Measurements from ENCODE around the gene POLDIP3. TPM values are rescaled to one million over a fixed set of nuclear protein-coding genes. Genes with fewer than 3 reads are reported as not detected.
"Not testable (repeated sequence)": the region's sequence is repeated elsewhere in the genome, so short reads cannot be mapped to it uniquely, and the experiment has no call there.

Gene POLDIP3
- total RNA-seq, 1 donor from 2014 or later, result 66.9 TPM

DNA sequence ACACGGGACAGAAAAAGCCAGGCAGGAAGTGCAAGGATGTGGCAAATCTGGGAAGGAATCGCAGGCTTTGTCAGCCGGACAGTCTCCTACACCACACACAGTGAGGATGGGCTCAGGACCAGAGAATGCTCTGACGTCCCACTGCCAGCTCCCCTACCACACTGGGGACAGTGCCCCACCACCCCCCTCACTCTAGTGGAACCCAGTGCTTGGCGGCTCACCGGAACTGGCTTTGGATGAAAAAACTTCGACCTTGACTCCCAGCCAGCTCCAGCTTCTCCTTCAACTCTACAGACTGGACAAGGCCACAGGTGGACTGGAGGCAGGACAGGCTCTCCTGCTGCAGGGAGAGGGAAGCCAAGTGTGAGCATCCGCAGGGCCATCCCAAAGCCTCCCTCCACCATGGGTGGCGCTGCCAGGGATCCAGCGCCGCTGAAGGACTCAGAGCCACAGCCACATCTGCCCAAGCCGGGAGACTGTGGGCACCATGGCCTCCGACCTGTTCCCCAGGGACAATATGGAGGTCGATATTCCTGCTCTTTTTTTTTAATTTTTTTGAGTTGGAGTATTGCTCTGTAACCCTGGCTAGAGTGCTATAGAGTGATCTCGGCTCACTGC, 37.0 kb downstream of the POLDIP3 start:
- Histone ChIP-seq H3K27ac (no peak overlapping the region), H3K4me1 (peaks cover 3% of the 10 kb centered on the region), H3K4me3 (no peak overlapping the region), H3K9me3 (no peaks in the 10 kb centered on the region), H3K27me3 (no peaks in the 10 kb centered on the region), H3K36me3 (peaks cover 33% of the 10 kb centered on the region)
- intact Hi-C loops (cut with DNase I), result no loop called here
- ATAC-seq (no peak), DNase-seq (no peak)
- TF ChIP-seq CTCF (IDR thresholded peaks at IDR 0.05), result no peak

- H3K4me3 ChIP-seq; H3K4me1 ChIP-seq; DNase-seq; H3K9me3 ChIP-seq; intact Hi-C loops (cut with DNase I); H3K27ac ChIP-seq; ATAC-seq; H3K27me3 ChIP-seq: not testable (repeated sequence)
- H3K36me3 ChIP-seq, result peaks cover 32% of the 10 kb centered on the region
Measured at GRCh38 chr22:42577141-42577540, 37.5 kb downstream of the POLDIP3 start.

DNA sequence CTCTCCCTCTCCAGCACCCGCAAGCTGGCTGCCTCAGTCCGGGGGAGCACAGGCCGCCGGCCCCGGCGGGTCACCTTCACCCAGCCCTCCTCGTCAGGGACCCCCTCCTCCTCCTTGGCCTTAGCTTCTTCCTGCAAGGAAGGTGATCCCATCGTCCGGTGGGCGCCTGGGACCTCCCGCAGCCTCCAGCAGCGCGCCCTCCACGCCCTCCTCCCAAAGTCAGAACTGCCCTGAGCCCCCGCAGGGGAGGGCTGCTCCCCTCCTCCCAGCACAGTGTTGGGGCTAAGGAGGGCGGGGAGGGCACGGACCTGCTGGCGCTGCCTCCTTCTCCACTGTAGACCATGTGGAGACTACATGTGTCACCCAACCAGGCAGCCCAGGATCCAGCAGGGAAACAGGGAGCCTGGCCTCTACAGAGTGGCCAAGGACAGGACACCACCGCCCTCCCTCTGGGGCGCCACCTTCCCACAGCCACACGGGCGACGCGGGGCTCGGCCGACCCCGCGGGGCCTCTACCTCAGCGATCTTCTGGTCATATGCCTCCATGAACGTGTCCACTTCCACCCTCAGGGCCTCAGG, 38.6 kb downstream of the POLDIP3 start:
- peak; percentile 13 for ATAC-seq
- intact Hi-C loops (cut with DNase I), result not testable (repeated sequence)
- H3K36me3 ChIP-seq, result peaks cover 32% of the 10 kb centered on the region

DNA sequence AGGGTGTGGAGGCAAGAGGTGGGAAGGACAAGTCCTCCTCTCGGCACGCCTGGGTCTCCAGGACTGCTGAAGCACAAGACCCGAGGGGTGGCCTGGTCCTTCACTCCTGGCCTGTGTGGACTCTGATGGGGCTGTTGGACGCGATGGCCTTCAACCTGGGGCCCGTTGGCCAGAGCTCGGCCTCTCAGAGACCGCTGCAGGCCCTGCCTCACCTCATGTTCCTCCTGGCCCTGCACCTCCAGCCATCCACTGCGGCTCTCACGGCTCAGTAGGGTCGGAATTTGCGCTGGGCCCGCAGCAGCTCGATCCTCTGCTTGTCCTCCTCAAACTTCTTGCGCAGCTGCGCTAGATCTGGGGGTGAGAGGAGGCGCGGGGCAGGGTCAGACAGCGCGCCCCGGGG, 40.2 kb downstream of the POLDIP3 start:
- H3K27me3 ChIP-seq; ATAC-seq; H3K27ac ChIP-seq; H3K4me1 ChIP-seq; H3K4me3 ChIP-seq; H3K9me3 ChIP-seq; intact Hi-C loops (cut with DNase I); DNase-seq: not testable (repeated sequence)
- H3K36me3 ChIP-seq, result peaks cover 27% of the 10 kb centered on the region

More for the DNA sequence above, 38.6 kb downstream of the POLDIP3 start:
- H3K27ac ChIP-seq, DNase-seq, H3K9me3 ChIP-seq, H3K4me1 ChIP-seq, H3K4me3 ChIP-seq, H3K27me3 ChIP-seq: not testable (repeated sequence)

GRCh38 chr22:42574046-42574445, 40.6 kb downstream of the POLDIP3 start:
- peaks cover 27% of the 10 kb centered on the region for H3K36me3 ChIP-seq

DNA sequence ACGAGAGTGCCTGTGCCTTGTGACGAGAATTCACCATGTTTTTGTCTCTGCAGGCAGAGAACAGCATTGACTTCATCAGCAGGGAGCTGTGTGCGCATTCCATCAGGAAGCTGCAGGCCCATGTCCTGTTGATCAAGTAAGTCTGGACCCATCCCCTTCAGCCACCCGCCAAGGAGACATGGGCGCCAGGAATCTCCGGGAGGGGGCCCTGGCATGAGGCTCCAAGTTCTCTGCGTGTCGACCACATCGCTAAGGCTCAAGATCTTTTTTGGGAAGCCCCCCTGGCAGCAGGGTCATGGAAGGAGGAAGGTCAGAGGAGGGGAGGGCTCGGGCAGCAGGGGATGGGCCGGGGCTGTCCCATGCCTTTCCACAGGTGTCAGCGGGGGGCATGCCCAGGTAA, 43.6 kb downstream of the POLDIP3 start:
- intact Hi-C loops (cut with DNase I); H3K27ac ChIP-seq; H3K4me1 ChIP-seq; H3K9me3 ChIP-seq; H3K36me3 ChIP-seq; DNase-seq; H3K4me3 ChIP-seq; ATAC-seq; H3K27me3 ChIP-seq: not testable (repeated sequence)

More at GRCh38 chr22:42574046-42574445, 40.6 kb downstream of the POLDIP3 start:
- H3K9me3 ChIP-seq; H3K27ac ChIP-seq; H3K4me1 ChIP-seq; DNase-seq; H3K27me3 ChIP-seq; H3K4me3 ChIP-seq; intact Hi-C loops (cut with DNase I): not testable (repeated sequence)
- peak; percentile 6 for ATAC-seq

GRCh38 chr22:42570580-42570979, 44.1 kb downstream of the POLDIP3 start:
- H3K27ac ChIP-seq, ATAC-seq: not testable (repeated sequence)

DNA sequence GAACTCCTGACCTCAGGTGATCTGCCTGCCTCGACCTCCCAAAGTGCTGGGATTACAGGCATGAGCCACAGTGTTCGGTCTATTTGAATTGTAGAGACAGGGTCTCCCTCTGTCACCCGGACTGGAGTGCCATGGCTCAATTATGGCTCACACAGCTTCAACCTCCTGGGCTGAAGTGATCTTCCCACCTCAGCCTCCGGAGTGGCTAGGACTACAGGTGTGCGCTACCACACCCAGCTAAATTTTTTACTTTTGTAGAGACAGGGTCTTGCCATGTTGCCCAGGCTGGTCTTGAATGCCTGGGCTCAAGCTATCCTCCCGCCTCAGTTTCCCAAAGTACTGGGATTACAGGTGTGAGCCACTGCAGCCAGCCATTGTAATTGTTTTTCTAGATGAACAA, 46.7 kb downstream of the POLDIP3 start:
- H3K27me3 ChIP-seq; DNase-seq; H3K4me1 ChIP-seq; H3K4me3 ChIP-seq; intact Hi-C loops (cut with DNase I); H3K9me3 ChIP-seq; H3K27ac ChIP-seq; ATAC-seq; H3K36me3 ChIP-seq: not testable (repeated sequence)

More at GRCh38 chr22:42570580-42570979, 44.1 kb downstream of the POLDIP3 start:
- H3K27me3 ChIP-seq; H3K4me3 ChIP-seq; DNase-seq; H3K4me1 ChIP-seq; H3K9me3 ChIP-seq; H3K36me3 ChIP-seq; intact Hi-C loops (cut with DNase I): not testable (repeated sequence)

DNA sequence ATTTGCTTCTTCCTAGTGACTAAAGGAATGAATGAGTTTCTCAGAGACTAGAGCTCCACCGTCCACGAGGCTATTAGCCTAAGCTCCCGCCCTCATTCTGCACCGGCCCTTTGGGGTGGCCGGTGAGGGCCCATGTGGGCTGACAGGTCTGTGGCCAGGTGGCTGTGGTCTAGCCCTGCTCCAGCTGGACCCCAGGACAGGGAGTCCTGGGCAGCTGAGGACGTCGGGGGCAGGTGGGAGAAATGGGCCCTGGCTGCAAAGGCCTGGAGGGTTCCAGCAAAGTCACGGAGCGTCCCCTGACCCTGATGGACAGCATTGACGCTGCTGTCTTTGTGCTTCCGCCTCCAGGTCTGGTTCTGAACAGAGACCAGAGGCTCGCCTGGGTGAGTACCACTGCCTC, 48.7 kb downstream of the POLDIP3 start:
- no peak for ATAC-seq
- no peak overlapping the region for H3K4me3 ChIP-seq
- no peaks in the 10 kb centered on the region for H3K36me3 ChIP-seq
- DNase-seq, result no peak
- peaks cover 4% of the 10 kb centered on the region for H3K4me1 ChIP-seq
- TF ChIP-seq CTCF (IDR thresholded peaks at IDR 0.05), result no peak
- H3K27me3 ChIP-seq, result no peaks in the 10 kb centered on the region
- intact Hi-C loops (cut with DNase I), result no loop called here
- H3K9me3 ChIP-seq, result no peaks in the 10 kb centered on the region
- no peak overlapping the region for H3K27ac ChIP-seq

Data from upper lobe of right lung (tissue), 1 donor.